HG03378 (cell line): ENCODE data around the gene PEMT.
A peak's percentile ranks its signal among the peaks of the same experiment; 100 is the strongest.

Source experiments
- ATAC-seq: cut with Tn5 transposase; IDR thresholded peaks from one replicate; pipeline ENCODE4 v1.9.1; 2021; ENCODE audit warnings: mild to moderate bottlenecking, moderate library complexity; ENCODE audit not compliant: unreplicated experiment

The PEMT gene

DNA sequence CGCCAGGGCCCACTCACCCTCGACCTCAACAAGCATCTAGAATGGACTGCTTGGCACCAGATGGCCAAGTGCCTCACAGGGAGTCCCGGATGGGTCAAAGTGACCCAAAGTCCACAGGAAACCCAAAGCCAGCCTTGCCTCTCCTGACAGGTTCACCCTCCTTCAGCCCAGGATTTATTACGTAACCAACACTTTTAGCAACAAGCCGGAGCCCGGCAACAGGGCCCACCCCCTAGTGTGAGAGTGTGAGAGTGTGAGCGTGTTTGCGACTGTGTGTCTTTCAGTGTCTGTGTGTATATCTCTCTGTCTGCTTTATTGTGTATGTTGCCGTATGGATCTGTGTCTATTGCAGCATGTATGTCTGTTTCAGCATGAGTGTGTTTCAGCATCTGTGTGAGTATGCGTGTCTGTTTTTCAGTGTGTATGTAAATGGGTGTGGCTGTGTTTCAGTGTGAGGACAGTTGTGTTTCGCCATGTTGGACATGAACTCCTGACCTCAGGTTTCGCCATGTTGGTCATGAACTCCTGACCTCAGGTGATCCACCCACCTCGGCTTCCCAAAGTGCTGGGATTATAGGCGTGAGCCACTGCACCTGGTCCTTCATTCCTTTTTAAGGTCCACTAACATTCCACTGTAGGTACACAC is 13.7 kb upstream of the PEMT start:
- ATAC-seq: no peak

DNA sequence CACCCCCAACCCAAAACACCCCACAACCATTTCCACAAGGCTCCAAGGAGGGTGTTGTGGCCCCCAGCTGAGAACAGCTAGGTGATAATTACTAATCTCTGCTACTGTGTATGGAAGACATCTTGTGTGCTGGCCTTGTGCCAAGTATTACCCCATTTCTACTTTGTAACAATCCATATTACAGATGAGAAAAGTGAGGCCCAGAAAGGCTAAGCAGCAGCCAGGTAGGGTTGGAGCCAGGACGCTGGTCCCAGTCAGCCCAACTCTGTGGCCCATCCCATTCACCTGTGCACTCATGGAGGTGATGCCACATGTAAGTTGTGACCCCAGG is 12.4 kb upstream of the PEMT start:
- no peak for ATAC-seq

DNA sequence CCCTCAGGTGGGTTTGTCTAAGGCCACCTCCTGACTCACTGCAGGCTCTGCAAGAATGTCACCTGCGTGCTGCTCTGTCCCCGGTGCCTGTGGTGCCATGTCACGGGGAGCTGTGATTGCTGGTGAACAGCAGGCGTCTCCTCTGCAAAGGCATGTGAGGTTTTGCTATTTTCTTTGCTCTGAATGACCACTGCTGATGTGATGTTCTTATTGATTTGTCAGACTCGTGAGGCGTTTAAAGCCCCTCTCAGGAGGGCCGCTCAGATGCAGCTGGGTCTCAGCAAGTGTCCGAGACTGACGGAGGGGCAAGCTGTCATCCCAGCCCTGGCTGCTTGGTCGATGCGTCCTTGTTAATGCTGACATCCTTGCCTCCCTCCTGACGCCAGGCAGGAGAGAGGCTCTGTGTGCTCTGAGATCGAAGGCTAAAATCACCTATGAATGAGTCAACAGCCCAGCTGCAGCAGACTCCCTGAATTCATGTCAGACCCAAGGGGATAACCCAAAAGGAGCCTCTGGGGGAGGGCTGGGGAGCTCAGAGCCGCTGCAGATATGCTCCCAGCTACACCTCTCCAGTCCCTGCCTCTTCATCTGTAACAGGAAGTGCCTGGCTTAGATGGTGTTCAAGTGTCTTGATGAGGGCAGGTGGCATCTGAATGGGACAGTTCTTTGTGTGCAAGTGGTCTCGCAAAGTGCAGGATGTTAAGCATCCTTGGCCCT is 11.8 kb upstream of the PEMT start:
- ATAC-seq: no peak

DNA sequence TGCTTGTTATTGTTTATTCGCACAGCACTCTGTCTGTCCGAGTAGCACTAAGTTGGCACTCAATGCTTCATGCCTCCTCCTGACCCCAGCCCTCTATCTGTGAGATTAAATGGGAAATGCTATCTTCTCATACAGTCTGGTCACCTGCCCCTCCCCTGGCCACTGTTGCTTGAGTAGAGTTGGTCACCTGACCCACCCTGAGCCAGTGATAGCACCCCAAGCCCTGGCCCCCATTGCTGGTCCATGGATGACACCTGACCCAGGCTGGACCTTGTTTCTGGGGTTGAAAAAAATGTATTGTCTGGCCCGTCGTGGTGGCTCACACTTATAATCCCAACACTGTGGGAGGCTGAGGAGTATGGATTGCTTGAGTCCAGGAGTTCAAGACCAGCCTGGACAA is 8.5 kb upstream of the PEMT start:
- no peak for ATAC-seq

DNA sequence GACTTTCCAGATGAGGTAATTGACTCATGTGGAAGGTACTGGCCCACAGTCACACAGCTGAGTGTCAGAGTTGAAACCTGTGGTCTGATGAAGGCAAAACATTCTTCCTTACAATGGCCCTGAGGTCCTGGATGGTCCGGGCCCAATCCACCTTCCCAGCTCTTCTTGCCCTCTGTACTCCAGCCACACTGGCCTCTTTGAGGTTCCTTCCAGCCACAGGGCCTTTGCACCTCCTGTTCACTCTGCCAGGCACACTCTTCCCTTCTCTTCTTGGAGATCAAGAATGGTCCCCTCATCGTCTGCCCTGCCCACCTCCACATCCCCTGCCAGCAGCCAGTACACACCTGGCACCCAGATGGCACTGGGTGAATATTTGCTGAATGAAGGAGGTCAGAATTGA is 6.5 kb upstream of the PEMT start:
- no peak for ATAC-seq

DNA sequence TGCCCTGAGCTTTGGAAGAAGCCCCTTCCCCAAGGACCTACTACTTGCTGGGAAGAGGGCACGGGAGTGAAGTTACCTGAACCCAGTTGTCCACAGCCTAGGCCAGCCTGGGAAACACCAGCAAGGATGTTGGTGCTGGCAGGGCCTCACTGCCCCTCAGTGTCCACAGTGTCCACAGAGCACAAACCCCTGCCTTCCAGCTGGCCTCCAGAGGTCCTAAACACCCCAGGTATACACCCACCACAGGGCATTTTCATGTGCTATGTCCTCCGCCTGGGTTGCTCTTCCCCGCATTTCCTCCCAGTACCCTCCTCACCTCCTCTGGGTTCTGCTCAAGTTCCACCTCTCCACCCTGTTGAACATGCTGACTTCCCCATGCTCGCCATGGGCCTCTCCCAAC is 4.2 kb upstream of the PEMT start:
- no peak for ATAC-seq

DNA sequence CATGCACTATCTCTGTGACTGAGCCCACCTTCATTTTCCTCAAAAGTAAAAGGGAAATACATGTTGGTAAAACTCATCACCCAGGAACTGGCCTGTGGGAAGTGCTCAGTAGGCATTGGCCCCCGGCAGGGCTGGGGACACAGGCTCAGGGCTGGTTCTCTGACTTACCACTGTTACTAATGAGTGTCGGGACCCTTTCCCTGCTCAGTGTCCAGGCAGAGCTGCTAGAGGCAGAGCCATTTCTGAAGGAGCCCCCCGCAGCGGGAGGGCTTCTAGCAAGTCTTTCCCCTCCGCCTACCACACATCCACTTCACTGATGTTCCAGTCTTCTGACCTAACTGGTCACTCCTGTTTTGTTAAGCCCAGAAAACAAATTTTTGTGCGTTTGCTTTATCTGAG is 1.7 kb upstream of the PEMT start:
- no peak for ATAC-seq

DNA sequence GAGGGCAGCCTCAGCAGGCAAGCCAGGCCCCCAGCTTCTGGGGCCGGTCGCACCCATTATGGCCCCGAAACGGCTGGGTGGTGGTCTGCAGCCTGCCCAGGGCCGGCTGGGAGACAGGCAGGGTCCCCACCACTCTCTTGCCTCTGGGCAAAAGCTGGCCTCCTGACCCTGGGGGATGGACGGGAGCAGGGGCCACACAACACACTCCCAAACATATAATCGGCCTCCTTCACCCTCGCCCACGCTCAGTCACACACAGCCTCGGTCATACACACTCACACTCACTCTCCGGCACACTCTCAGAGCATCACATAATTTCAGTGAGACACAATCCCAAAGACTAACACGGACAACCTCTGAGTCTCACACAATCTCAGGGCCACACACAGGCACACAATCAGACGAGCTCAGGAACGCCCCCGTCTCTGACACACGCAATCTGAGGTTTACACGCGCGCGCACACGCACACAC is 589 bp downstream of the PEMT start:
- ATAC-seq: peak; percentile 3

DNA sequence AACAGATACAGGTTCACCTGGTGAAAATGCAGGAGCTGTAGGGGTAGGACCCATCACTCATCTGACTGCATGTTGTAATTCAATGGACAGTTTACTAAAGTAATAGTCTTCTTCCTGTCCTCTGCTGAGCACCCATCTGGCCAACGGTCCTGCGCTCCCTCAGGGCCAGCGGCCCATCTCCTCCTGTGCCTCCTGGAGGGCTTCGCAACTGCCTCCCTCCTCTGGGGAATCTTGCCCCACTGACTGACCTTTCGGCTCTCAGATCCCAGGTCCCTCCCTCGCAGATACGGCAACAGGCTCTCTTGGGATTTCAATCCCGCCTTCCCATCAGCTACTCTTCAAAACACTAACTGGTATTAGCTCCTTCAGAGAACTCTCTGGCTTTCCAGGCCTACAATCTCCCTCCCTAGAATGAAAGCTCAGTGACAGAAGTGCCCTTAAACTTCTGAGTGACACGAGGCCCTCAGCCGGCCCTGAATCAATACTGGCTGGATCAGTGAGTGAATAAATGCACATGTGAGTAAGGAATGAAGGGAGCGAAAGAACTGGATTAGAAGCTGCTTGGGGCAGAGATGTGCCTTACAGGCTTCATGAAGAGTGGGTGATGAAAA is 1.3 kb downstream of the PEMT start:
- ATAC-seq: no peak

DNA sequence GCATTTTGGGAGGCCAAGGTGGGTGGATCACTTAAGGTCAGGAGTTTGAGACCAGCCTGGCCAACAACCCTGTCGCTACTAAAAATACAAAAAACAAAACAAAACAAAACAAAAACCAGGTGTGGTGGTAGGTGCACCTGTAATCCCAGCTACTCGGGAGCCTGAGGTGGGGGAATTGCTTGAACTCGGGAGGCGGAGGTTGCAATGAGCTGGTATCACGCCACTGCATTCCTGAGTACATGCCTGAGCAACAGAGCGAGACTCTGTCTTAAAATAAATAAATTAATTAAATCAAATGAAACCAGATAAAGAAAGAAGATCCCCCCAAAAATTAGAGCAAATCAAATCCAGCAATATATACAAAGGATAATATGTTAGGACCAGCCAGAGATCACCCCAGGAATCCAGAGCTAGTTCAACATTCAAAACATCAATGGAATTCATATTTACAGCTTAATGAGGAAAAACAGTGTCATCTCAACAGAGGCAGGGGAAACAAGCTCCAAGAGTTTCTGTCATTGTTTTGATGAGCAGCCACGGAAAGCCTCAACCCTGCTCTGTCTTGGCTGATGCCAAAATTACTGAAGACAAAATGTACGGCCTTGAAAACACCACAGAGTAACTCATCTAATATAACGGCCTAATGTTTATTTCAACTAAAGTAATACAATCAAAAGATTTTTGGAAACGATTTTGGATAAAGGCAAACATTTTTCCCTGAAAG is 3.7 kb downstream of the PEMT start:
- ATAC-seq: no peak

DNA sequence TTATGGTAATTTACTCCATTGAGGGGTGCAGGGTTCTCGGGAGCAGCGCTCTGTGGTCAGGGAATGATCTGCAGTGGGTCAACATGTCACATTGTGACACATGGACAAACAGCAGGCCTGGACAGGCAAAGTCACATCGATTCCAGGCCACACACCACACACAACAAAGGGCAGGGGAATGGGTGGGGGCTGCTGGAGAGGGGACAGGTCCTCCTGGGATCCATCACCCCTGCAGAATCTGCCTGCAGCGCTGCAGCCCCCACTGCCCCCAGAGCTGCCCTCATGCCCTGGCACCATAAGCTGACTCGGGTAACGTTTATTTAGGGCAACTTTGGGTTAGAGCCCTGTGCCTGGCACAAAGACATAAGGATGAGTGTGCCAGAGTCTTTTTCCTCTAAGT is 9.1 kb downstream of the PEMT start:
- no peak for ATAC-seq

DNA sequence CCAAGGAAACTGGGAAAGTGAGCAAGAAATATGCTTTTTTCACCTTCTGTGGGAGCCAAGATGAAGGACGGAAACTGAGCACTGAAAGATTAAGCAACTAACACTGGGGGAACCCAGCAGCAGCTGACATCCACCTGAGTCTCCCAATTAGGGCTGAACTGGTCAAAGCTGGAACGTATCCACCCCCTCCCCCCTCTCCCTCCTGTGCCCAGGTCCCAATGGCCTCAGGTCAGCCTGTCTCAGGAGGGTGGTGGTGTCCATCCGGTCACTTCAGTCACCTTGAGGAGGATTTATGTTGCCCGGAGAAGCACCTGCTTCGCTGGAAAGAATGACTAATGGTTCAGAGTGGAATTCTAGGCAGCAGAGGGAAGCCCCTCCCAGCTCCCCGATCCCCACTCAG is 10.0 kb downstream of the PEMT start:
- no peak for ATAC-seq

DNA sequence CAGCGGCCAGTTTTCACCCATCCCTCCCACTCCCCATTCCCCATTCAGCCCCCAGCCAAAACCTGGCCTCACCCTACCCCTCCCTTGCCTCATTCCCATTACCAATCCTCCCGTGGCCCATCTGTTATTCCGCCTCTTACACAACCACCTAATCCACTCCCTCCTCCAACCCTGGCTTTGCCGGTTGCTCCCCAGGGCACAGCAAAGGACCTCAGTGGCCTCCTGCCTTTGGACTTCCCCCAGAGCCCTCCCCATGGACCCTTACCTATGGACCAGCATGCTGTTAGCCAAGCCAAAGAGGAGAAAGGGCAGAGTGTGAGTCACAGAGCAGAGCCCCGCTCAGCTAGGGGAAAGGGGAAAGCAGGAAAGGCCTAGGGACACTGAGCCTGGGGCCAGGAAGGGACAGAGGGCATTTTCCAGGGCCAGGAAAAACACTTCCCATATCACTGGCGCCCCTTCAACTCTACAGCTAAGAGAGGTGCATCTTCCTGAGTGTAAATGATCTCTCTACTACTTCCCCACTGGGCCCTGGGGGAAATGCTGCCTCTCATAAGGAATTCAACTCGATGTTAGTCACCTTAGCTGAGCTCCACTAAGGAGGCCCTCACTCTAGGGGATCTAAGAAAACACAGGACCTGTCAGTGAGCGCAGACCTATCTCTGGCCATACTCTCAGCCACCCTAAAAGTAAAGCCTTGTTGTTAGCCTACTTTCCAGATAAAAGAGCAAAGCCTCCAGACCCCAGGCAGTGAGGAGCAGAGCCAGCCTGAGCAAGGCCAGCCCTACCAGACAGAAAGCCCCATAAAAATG is 10.6 kb downstream of the PEMT start:
- no peak for ATAC-seq

DNA sequence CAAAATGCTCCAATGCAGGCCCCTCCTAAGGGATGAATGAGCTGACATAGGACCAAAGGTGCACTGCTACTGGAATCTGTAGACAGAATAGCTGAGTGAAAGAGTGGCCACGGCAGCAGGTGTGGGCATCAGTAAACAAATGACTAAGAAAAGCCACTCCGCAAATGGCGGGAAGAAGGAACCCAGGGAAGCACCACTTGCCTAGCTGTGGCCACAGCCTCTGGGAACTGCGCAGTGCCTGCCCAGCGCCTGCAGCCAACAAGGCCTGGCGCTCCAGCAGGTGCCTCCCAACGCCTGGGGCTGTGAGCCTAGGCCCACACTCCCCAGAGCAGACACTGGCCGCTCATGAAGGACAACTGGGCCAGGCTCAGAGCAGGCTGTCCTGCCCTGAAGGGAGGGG is 11.8 kb downstream of the PEMT start:
- ATAC-seq: no peak

DNA sequence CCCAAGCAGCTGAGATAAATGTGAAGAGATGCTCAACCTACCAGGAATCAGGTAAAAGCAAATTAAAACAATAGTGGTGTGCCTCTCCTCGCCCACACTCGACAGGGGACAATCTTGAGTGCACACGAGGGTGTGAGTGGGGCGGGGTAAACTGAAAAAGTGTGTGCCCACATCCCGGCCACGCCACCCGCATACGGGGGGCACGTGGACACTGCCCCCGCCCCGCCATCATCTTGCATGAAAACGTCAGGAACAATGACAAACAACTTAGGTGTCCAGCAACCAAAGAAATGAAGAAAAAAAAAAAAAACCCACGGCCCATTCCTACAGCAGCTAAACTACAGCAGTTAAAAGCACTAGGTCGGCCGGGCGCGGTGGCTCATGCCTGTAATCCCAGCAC is 14.1 kb downstream of the PEMT start:
- ATAC-seq: no peak

DNA sequence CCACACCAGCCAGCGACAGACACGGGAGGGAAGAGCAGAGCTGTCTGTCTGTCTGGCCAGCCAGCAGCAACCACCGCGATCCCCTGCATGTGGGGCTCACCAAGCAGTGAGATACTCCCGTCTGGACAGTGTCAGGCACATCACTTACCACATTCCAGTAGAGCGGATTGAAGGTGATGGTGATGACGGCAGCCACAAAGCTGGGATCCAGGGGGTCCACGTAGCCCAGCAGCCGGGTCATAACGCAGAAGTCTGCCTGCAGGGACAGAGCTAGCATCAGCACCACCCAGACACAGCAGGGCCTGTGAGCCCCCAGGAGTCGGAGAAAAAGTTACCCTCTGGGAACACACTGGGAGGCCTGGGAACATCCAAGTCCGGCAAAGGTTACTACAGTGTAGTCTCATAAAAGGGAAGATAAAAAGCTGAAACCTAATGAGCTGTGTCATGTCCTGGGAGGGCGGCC is 14.7 kb downstream of the PEMT start:
- no peak for ATAC-seq

DNA sequence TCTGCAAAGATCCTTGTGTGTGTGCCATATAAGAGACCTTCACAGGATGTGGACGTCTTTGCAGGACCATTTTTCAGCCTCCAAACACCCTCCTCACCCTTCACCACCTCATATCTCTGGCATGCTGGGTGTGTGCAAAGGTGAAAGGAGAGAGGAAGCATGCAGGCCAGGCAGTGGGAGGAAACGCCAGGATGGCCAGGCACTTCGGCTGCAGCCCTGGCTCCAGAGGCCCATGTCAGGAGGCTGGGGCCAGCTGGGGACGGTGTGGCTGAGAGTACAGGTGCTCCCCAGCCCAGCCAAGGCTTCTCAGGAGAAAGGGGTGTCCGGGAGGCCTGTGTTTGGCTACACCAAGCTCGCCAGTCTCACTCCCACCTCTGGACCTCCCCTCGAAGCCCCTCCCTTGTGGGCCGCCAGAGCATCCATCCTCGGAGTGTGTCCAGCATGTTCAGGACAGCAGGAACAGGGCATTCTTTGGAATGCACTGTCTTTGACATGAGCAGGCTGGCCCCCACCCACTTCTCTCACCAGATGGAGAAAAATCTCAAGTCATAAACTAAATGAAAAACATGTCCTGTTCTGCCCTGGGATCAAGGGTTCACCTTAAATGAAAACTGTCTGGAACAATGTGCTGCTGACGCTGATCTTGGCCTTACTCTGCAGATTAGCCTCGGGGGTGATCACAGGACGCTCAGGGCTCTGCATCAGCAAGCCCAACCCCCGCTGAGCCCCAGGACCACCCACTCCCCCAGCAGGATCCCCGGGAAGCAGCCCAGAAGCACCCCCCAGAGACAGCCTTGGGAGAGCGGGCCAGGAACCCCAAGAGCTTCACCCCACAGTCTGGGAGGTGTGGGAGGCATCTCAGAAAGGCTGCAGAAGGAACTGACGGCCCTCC is 15.9 kb downstream of the PEMT start:
- no peak for ATAC-seq

DNA sequence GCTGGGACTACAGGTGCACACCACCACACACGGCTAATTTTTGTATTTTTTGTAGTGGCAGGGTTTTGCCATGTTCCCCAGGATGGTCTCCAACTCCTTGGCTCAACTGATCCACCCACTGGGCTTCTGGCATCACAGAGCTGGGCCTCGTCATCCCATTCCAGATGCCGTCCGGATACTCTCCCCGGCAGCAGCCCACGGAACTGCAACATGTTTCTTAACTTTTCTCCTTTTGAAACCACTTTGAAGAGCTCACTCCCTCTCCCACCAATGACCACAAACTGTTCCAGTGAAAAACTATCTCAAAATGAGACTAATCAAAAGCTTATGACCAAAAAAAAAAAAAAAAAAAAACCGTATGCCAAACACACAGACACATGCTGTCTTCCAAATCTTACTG is 17.6 kb downstream of the PEMT start:
- no peak for ATAC-seq

DNA sequence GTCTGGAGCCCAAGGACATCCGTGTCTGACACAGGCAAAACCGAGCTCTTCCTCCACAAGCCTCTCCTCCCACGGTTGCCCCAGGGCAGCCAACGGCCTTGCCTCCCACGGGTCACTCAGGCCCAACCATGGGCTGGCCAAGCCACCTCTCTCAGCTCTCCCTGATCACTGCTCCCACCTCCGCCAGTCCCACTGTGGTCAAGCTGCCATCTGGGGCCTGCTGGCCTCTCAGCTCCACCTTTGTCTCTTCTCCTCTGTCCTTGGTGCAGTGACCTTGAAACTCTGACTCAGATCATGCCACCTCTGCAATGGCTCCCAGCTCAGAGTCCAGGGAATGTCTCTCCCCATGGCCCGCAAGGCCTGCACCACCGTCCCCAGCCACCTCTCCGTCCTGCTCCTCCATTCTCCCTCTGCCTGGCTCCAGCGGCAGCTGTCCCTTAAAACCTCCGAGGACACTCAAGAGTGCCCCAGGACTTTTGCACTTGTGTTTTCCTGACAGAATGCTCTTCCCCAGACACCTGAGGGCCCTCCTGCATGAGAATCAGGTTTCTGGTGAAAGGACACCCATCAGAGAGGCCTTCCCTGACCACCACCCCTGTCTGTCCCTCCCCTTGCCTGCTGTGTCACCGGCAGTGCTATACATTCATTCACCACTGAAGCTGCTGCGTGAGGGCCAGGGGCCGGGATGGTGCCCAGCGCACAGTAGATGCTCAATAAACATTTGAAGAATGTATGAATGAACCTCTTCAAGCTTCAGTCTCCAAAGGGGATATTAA is 19.3 kb downstream of the PEMT start:
- ATAC-seq: no peak
